HFF-Myc (cell line): Measurements from ENCODE around the gene GXYLT2.
"Not testable (repeated sequence)": the region's sequence is repeated elsewhere in the genome, so short reads cannot be mapped to it uniquely, and the experiment has no call there.

Experiments used
- DNase-seq: peaks from one replicate; pipeline ENCODE4 v3.0.0-alpha.2; 2011; ENCODE audit warnings: low read depth; ENCODE audit errors: extremely low read depth
- H3K4me3 ChIP-seq: replicated peaks from 2 replicates; pipeline ENCODE4 v1.5.1; 2011; ENCODE audit warnings: low read depth, mild to moderate bottlenecking, control low read depth, low read length
- TF ChIP-seq, protein P1 (sequence below): IDR thresholded peaks from 2 replicates; pipeline ENCODE4 v1.5.1; 2012; ENCODE audit warnings: mild to moderate bottlenecking, low read depth, low read length, control low read depth; ENCODE audit errors: missing control alignments

Gene GXYLT2

DNA sequence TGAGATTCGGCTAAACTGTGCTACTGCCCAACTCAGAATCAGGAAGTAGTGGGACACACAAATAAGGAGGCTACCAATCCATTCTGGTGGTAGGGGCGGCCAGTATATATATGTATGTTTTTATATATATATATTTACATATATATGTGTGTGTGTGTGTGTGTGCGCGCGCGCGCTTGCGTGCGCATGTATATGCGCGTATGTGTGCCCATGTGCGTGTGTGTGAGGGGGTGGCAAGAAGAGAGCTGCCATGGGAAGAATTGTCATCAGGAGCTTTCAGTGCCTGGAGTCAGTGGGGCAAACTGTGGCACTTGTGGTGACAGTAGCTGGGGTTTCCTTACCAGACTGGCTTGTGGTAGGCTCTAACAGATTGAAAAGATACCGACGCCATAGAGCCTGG, 26.5 kb downstream of the GXYLT2 start:
- DNase-seq: no peak
- H3K4me3 ChIP-seq: no peak overlapping the region
- TF ChIP-seq, protein P1, sequence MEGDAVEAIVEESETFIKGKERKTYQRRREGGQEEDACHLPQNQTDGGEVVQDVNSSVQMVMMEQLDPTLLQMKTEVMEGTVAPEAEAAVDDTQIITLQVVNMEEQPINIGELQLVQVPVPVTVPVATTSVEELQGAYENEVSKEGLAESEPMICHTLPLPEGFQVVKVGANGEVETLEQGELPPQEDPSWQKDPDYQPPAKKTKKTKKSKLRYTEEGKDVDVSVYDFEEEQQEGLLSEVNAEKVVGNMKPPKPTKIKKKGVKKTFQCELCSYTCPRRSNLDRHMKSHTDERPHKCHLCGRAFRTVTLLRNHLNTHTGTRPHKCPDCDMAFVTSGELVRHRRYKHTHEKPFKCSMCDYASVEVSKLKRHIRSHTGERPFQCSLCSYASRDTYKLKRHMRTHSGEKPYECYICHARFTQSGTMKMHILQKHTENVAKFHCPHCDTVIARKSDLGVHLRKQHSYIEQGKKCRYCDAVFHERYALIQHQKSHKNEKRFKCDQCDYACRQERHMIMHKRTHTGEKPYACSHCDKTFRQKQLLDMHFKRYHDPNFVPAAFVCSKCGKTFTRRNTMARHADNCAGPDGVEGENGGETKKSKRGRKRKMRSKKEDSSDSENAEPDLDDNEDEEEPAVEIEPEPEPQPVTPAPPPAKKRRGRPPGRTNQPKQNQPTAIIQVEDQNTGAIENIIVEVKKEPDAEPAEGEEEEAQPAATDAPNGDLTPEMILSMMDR: no peak

DNA sequence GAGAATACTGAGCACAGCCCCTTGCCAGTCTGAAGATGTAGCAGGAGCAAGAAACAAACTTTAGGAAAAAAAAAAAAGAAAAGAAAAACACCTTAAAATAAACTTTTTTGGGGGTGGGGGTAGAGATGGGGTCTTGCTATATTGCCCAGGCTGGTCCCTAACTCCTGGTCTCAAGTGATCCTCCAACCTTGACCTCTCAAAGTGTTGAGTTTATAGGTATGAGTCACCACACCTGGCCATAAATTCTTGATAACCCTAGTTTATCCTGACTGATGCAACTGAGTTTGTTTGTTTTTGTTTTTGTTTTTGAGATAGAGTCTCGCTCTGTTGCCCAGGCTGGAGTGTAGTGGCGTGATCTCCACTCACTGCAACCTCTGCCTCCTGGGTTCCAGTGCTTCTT, 28.4 kb downstream of the GXYLT2 start:
- no peak overlapping the region for H3K4me3 ChIP-seq
- DNase-seq: no peak
- TF ChIP-seq, protein P1: no peak

DNA sequence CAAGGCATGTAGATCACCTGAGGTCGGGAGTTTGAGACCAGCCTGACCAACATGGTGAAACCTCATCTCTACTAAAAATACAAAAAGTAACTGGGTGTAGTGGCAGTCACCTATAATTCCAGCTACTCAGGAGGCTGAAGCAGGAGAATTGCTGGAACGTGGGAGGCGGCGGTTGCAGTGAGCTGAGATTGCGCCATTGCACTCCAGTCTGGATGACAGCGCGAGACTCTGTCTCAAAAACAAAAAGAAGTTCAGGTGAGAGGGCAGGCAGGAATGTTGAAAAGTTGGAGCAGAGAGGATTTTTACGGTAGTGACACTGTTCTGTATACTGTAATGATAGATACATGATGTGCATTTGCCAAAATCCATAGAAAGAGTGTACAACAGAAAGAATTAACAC, 31.7 kb downstream of the GXYLT2 start:
- TF ChIP-seq, protein P1: no peak
- no peak overlapping the region for H3K4me3 ChIP-seq
- no peak for DNase-seq

DNA sequence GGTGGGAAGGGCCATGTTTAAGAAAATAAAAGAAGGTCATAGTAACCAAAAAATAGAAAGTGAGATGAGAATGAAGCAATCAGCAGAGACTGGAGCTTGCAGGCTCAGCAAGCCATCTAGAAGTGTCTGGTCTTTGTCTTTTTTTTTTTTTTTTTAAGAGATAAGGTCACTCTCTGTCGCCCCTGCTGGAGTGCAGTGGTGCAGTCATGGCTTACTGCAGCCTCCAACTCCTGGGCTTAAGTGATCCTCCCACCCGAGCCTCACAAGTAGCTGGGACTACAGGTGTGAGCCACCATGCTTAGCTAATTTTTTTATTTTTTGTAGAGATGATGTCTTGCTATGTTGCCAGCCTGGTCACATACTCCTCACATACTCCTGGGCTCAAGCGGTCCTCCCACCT, 36.2 kb downstream of the GXYLT2 start:
- TF ChIP-seq, protein P1: peak; percentile 17
- DNase-seq: no peak
- no peak overlapping the region for H3K4me3 ChIP-seq

DNA sequence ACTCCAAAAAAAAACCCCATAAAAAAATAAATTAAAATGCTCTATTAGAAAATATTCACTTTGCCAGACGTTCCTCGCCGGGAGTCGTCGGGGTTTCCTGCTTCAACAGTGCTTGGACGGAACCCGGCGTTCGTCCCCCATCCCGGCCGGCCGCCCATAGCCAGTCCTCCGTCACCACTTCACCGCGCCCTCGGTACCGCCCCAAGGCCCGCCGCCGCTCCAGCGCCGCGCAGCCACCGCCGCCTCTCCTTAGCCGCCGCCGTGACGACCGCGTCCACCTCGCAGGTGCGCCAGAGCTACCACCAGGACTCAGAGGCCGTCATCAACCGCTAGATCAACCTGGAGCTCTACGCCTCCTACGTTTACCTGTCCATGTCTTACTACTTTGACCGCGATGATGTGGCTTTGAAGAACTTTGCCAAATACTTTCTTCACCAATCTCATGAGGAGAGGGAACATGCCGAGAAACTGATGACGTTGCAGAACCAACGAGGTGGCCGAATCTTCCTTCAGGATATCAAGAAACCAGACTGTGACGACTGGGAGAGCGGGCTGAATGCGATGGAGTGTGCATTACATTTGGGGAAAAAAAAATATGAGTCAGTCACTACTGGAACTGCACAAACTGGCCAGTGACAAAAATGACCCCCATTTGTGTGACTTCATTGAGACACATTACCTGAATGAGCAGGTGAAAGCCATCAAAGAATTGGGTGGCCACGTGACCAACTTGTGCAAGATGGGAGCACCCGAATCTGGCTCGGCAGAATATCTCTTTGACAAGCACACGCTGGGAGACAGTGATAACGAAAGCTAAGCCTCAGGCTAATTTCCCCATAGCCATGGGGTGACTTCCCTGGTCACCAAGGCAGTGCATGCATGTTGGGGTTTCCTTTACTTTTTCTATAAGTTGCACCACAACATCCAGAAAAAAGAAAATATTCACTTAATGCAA, 41.2 kb downstream of the GXYLT2 start:
- not testable (repeated sequence) for DNase-seq, H3K4me3 ChIP-seq

DNA sequence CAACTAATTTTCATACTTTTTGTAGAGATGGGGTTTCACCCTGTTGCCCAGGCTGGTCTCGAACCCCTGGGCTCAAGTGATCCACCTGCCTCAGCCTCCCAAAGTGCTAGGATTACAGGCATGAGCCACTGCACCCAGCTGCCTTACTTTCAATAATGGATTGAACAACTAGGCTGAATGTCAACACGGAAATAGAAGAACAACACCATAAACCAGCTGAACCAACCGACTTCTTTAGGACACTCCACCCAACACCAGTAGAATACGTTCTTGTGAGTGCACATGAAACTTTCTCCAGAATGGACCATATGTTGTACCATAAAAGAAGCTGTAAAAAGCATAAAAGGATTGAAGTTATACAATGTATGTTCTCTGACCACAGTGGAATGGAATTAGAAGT, 42.9 kb downstream of the GXYLT2 start:
- DNase-seq: no peak
- TF ChIP-seq, protein P1: no peak
- no peak overlapping the region for H3K4me3 ChIP-seq

DNA sequence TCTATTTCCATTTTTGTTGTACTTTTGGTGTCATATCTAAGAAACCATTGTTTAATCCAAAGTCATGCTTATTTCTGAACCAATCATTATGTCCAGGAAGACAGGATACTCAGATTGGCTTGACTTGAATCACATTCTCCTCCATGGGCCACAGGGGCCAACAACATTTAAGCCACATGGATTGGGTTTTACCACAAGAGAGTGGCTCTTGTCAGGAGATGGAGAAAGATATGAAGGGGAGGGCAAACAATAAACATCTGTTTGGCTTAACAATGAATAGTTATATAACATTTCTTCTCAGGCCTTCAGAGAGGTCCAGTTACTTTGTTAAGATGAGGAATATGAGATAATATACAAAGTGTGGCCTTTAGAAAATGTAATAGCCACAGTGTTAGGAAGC, 44.6 kb downstream of the GXYLT2 start:
- no peak for DNase-seq
- TF ChIP-seq, protein P1: no peak
- H3K4me3 ChIP-seq: no peak overlapping the region
